Smooth muscle cell of the umbilical artery (primary cell): Measurements from ENCODE around the gene OR10K2. TPM values are rescaled to one million over a fixed set of nuclear protein-coding genes. Genes with fewer than 3 reads are reported as not detected.

Experiments
- total RNA-seq: library from RNA; depleted of rRNA; stranded (reverse); fragments of >200 nt; gene quantifications from 2 replicates; pipeline ENCODE4 v1.2.3, GENCODE V29; 2014

OR10K2 gene, protein sequence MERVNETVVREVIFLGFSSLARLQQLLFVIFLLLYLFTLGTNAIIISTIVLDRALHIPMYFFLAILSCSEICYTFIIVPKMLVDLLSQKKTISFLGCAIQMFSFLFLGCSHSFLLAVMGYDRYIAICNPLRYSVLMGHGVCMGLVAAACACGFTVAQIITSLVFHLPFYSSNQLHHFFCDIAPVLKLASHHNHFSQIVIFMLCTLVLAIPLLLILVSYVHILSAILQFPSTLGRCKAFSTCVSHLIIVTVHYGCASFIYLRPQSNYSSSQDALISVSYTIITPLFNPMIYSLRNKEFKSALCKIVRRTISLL
- total RNA-seq, result not detected in 2 replicates

DNA sequence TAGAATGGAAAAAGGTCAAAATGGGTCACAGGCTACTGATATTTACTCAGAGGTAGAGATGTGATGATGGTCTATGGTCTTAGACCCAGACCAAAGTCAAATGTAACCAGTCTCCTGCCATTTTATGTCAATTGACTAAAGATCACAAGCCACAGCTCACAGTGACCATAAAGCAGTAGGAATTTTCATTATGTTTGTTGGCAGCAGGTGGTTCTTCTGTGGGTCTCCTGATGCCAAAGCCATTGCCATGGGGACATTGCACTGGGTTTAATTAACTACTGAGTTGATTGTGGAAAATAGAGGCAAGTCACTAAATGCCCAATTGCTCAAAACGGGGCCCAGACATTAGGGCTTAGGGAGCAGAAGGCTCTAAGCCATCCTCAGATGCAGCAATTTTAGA is at the start of gene OR10K2:
TSS of gene OR10K2 (minus strand) at position 101 of the 400 bp plus-strand sequence. CDS start 5,371 bp downstream, outside the sequence.

DNA sequence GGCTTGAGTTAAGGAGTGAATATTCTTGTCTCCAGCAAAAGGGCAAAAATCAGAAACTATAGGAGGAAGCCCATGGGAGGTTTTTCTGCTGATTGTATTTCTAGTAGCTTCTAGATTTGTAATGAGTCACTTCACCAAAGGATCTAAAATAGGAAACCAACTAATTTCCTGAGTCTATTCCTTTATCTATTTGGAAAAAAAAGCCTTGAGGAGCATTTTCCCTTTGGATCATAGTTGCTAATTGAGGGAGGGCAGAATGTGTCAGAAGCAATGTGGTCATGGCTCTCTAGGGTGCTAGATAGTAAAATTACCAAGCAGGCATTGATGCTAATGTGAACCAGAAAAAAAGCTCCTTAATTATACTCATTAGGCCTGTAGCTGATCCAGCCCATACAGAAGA is 45.9 kb upstream of the OR10K2 start, which contains the start of gene OR10R2:
TSS of gene OR10R2 (plus strand) at position 301 of the 400 bp plus-strand sequence. CDS start 106 bp downstream, outside the sequence.

DNA sequence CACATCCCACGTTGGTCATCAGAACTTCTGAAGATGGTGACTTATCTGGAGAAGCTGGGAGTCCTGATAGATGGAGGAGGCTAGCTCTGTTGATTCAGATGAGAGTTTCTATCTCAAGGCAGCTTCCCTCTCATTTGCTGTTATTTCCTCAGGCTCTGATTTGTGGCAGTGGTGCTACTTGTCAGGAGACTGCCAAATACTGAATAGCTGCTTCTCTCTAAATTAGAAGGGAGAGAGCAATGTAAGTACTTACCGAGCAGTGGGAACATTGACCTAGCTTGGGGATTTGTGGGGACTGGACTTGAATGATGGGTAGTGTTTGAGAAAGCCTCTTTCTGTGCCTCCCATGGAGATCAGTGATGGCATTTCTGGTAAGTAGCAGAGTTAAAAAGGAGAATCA is 35.5 kb upstream of the OR10K2 start, which contains the start of gene OR10K1:
TSS of gene OR10K1 (plus strand) at position 301 of the 400 bp plus-strand sequence. CDS start 3,728 bp downstream, outside the sequence.

DNA sequence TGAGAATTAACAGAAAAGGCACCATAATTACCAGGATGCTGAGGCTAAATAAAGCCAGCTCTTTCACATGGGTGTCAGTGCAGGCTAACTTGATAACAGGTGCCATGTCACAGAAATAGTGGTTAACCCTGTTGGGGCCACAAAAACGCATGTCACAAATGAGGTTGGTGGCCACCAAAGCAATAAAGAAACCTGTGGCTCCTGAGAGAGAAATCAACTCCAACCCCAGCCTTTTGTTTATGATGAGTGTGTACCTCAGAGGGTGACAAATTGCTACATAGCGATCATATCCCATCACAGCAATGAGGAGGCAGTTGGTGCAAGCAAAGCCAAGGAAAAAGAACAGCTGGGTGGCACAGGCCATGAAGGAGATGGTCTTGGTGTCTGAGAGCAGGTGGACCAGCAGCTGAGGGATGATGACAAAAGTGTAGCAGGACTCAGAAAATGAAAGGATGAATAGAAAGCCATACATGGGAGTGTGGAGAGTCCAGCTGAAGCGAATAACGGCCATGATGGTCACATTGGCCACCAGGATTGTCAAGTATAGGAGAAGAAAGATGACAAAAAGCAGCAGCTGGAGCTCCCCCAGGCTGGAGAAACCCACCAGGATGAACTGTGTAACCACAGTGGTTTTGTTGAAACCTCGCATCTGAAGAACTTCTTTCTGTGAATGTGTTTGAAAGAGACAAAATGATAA is 27.1 kb downstream of the OR10K2 start, which contains the start of gene OR10T2:
TSS of gene OR10T2 (minus strand) at position 649 of the 697 bp plus-strand sequence. CDS start at position 649, 0 bp downstream.

Other genes starting within 250 kb of the OR10K2 start
- gene CD1D, start 245.3 kb downstream of the OR10K2 start, total RNA-seq, result 0.51 and 3.0 TPM in 2 replicates
- gene CD1A, start 171.8 kb downstream of the OR10K2 start, total RNA-seq, result not detected in 2 replicates
- not detected in 2 replicates for gene CD1C, start 136.3 kb downstream of the OR10K2 start, total RNA-seq
- gene CD1B, start 94.7 kb downstream of the OR10K2 start, total RNA-seq, result not detected in 2 replicates
- not detected in 2 replicates for gene CD1E, start 72.3 kb downstream of the OR10K2 start, total RNA-seq
- not detected in 2 replicates for gene OR10T2, start 26.8 kb downstream of the OR10K2 start, total RNA-seq
- not detected in 2 replicates for gene OR10K1, start 35.6 kb upstream of the OR10K2 start, total RNA-seq
- gene OR10R2, start 46.0 kb upstream of the OR10K2 start, total RNA-seq, result not detected in 2 replicates
- not detected in 2 replicates for gene OR6Y1, start 128.2 kb upstream of the OR10K2 start, total RNA-seq
- not detected in 2 replicates for gene OR6P1, start 144.3 kb upstream of the OR10K2 start, total RNA-seq
- gene OR10X1, start 153.7 kb upstream of the OR10K2 start, total RNA-seq, result not detected in 2 replicates
- gene OR10Z1, start 179.0 kb upstream of the OR10K2 start, total RNA-seq, result not detected in 2 replicates